K562 (cell line): ENCODE results near the gene DENND1A. TPM values are rescaled to one million over a fixed set of nuclear protein-coding genes. Genes with fewer than 3 reads are reported as not detected.

Experiments used
- ATAC-seq: fragments of 200-7000 bp; cut with Tn5 transposase; 3 replicates; pipeline ENCODE4 v1.9.1; 2020; ENCODE audit warnings: moderate library complexity
- BruUV-seq: library from RNA; stranded (reverse); fragments of 400-500 nt; replicated peaks from 2 replicates; lab custom pipeline; 2021; lab: Mats Ljungman, UMichigan
- CTCF ChIA-PET: fragments of 300-600 bp; formaldehyde crosslinking; extraction: SDS; loops from one replicate; lab custom pipeline; 2021; ENCODE audit warnings: low intra/inter-chr PET ratio; lab: Yijun Ruan, JAX
- POLR2A ChIA-PET: fragments of 300-600, 350-650 bp; sonication (Branson Sonifier 250); formaldehyde crosslinking; extraction: SDS; loops from one replicate; lab custom pipeline; 2021; ENCODE audit warnings: antibody characterized with exemption, inconsistent platforms; lab: Yijun Ruan, JAX
- DNase-seq, 4 experiments: peaks; one replicate each; pipeline versions ENCODE4 v3.0.0 to v3.0.0-alpha.2; 2011 to 2018; ENCODE audit warnings: low spot score in 3 of 4, mixed read lengths in 3 of 4; ENCODE audit errors: extremely low read depth in 1 of 4
- FAIRE-seq: peaks from 2 replicates; lab custom pipeline; 2011; peaks lifted over from hg19 to GRCh38; lab: Jason Lieb, UNC
- H2AFZ ChIP-seq: 2 replicates; pipeline ENCODE4 v1.6.0; 2011; ENCODE audit warnings: low read depth, low read length, control low read depth, inconsistent platforms
- H3K27ac ChIP-seq: fragments of 200-600 bp; 3 replicates; pipeline ENCODE4 v1.8.0; 2011; ENCODE audit warnings: low read depth, mild to moderate bottlenecking, control low read depth, inconsistent platforms, low read length, moderate library complexity, mixed read lengths; ENCODE audit errors: extremely low read depth
- H3K27me3 ChIP-seq, 2 experiments: fragments of 300-600 bp in 1 of 2; 2 replicates in 1 of 2; 3 replicates in 1 of 2; pipeline versions ENCODE4 v1.6.0 to v1.8.0; 2011; ENCODE audit warnings: inconsistent platforms in 2 of 2, low read length in 2 of 2, mild to moderate bottlenecking in 1 of 2, mixed read lengths in 1 of 2, moderate library complexity in 1 of 2; ENCODE audit not compliant: control insufficient read depth in 2 of 2, insufficient read depth in 2 of 2
- H3K36me3 ChIP-seq: fragments of 300-600 bp; 3 replicates; pipeline ENCODE4 v1.8.0; 2011; ENCODE audit warnings: mild to moderate bottlenecking, low read length, inconsistent platforms; ENCODE audit not compliant: control insufficient read depth, insufficient read depth
- H3K4me1 ChIP-seq, 2 experiments: fragments of 200-600 bp in 1 of 2; replicated peaks in 1 of 2; 2 replicates in 1 of 2; 3 replicates in 1 of 2; pipeline versions ENCODE4 v1.5.1 to v1.8.0; 2011; ENCODE audit warnings: inconsistent platforms in 2 of 2, low read length in 2 of 2, mild to moderate bottlenecking in 1 of 2, mixed read lengths in 1 of 2, moderate library complexity in 1 of 2; ENCODE audit not compliant: control insufficient read depth in 2 of 2, insufficient read depth in 2 of 2
- H3K4me2 ChIP-seq: 2 replicates; pipeline ENCODE4 v1.6.1; 2011; ENCODE audit warnings: low read length, control low read depth, inconsistent platforms, mixed read lengths; ENCODE audit not compliant: insufficient read depth
- H3K4me3 ChIP-seq: fragments of 200-600 bp; sonication (generic), shearing (Covaris generic); 2 replicates; pipeline ENCODE4 v1.5.1; 2016; ENCODE audit warnings: control low read depth, inconsistent platforms
- H3K79me2 ChIP-seq: fragments of 200-600 bp; 3 replicates; pipeline ENCODE4 v1.8.0; 2011; ENCODE audit warnings: low read length, inconsistent platforms; ENCODE audit not compliant: control insufficient read depth, insufficient read depth
- H3K9ac ChIP-seq, 2 experiments: 2 replicates each; pipeline versions ENCODE4 v1.6.0 to v1.6.1; 2011; ENCODE audit warnings: low read depth in 2 of 2, low read length in 2 of 2, control low read depth in 1 of 2, inconsistent platforms in 1 of 2, mild to moderate bottlenecking in 1 of 2, mixed read lengths in 1 of 2; ENCODE audit not compliant: insufficient read depth in 1 of 2
- H3K9me1 ChIP-seq: one replicate; pipeline ENCODE4 v1.6.0; 2011; ENCODE audit warnings: inconsistent platforms, mild to moderate bottlenecking, low read length, moderate library complexity; ENCODE audit not compliant: control insufficient read depth, insufficient read depth
- H3K9me3 ChIP-seq: replicated peaks from 2 replicates; pipeline ENCODE4 v1.5.1; 2011; ENCODE audit warnings: low read depth, low read length, inconsistent platforms; ENCODE audit not compliant: control insufficient read depth, insufficient read depth
- H4K20me1 ChIP-seq: replicated peaks from 2 replicates; pipeline ENCODE4 v1.6.1; 2011; ENCODE audit warnings: low read length, inconsistent platforms, mixed read lengths; ENCODE audit not compliant: control insufficient read depth, insufficient read depth
- CEBPG ChIP-seq, 3 experiments: fragments of 200-800 bp in 1 of 3; sonication (Bioruptor generic) in 1 of 3; sonication (generic) in 1 of 3; formaldehyde crosslinking in 1 of 3; IDR thresholded peaks in 2 of 3; conservative IDR thresholded peaks in 1 of 3; 2 replicates each; pipeline versions ENCODE4 v1.6.1 to v1.8.0; 2016 to 2022; ENCODE audit warnings: missing compliant biosample characterization in 2 of 3, missing genetic modification characterization in 2 of 3, mild to moderate bottlenecking in 1 of 3, missing genetic modification reagents in 1 of 3
- ELK1 ChIP-seq: sonication (generic); formaldehyde crosslinking; IDR thresholded peaks from 2 replicates; pipeline ENCODE4 v1.8.1; 2022; ENCODE audit warnings: missing genetic modification reagents
- EWSR1 ChIP-seq: fragments of 450-650 bp; IDR thresholded peaks from 2 replicates; pipeline ENCODE4 v1.6.1; 2018; ENCODE audit warnings: borderline replicate concordance, mild to moderate bottlenecking, low read depth, moderate library complexity; ENCODE audit not compliant: partially characterized antibody
- KAT2B ChIP-seq: IDR thresholded peaks from one replicate; pipeline ENCODE4 v1.6.1; 2012; ENCODE audit warnings: low read depth, mild to moderate bottlenecking, control low read depth, inconsistent platforms, low read length, moderate library complexity
- RBM22 ChIP-seq: fragments of 200-400 bp; formaldehyde crosslinking; IDR thresholded peaks from 2 replicates; pipeline ENCODE4 v1.6.1; 2018; ENCODE audit warnings: low read length, low read depth; ENCODE audit not compliant: poor library complexity, severe bottlenecking
- RFX5 ChIP-seq: IDR thresholded peaks from 2 replicates; pipeline ENCODE4 v1.6.1; 2011; ENCODE audit warnings: low read depth, mild to moderate bottlenecking, improper control_type of control experiment, low read length
- SNAPC5 ChIP-seq: fragments of 250-450 bp; sonication (Bioruptor Pico); IDR thresholded peaks from 2 replicates; pipeline ENCODE4 v1.8.0; 2021; ENCODE audit warnings: moderate library complexity, mild to moderate bottlenecking, inconsistent platforms
- SPI1 ChIP-seq: IDR thresholded peaks from 2 replicates; pipeline ENCODE4 v1.6.1; 2011; ENCODE audit warnings: low read depth, low read length, control low read depth, borderline replicate concordance
- TAF7 ChIP-seq: fragments of 450-650 bp; IDR thresholded peaks from 2 replicates; pipeline ENCODE4 v1.6.1; 2016; ENCODE audit warnings: missing genetic modification characterization, missing compliant biosample characterization
- U2AF2 ChIP-seq: fragments of 200-400 bp; formaldehyde crosslinking; optimal IDR thresholded peaks from 2 replicates; pipeline ENCODE3; 2017; ENCODE audit warnings: low read depth, mild to moderate bottlenecking, low read length
- ZNF76 ChIP-seq: fragments of 250-450 bp; sonication (Bioruptor Pico); IDR thresholded peaks from 2 replicates; pipeline ENCODE4 v1.4.0; 2020; ENCODE audit warnings: mild to moderate bottlenecking, moderate library complexity, borderline replicate concordance
- ZNF764 ChIP-seq: fragments of 250-450 bp; sonication (Bioruptor Pico); IDR thresholded peaks from 2 replicates; pipeline ENCODE4 v1.4.0; 2020; ENCODE audit warnings: low read depth, mild to moderate bottlenecking, moderate library complexity
- WGBS: fragments of 100-300 bp; shearing (Covaris generic); methylation state at CpG from one replicate; pipeline ENCODE4 v1.1.6; 2016; ENCODE audit warnings: low coverage, mixed read lengths; ENCODE audit not compliant: insufficient coverage; ENCODE audit errors: missing lambda C conversion rate; 5-methylcytosine and 5-hydroxymethylcytosine counted together
- in situ Hi-C: fragments of 300-500 bp; cut with MboI; formaldehyde crosslinking; loops from 4 replicates; pipeline ENCODE4 v1.15.0; 2018; ENCODE audit warnings: inconsistent platforms, mixed read lengths
- intact Hi-C: fragments of 100-400 bp; cut with micrococcal nuclease; formaldehyde crosslinking; loops from 2 replicates; pipeline ENCODE4 v1.14.2; 2022
- polyA plus RNA-seq, 8 experiments: library from polyadenylated mRNA; depleted of rRNA in 4 of 8; stranded (reverse) in 5 of 8; unstranded in 3 of 8; fragments of >200 nt; fragmentation: Nextera tagmentation in 2 of 8; fragmentation: Illumina TruSeq in 1 of 8; extraction: Ambion mirVana in 2 of 8; extraction: Trizol in 1 of 8; gene quantifications; 2 replicates each; pipeline versions ENCODE4 v1.2.1 to v1.2.3, GENCODE V29; 2011 to 2014; ENCODE audit warnings: inconsistent platforms in 1 of 8, missing spikeins in 1 of 8
- total RNA-seq, 7 experiments: library from RNA; depleted of rRNA in 6 of 7; stranded (reverse); fragments of >200 nt in 6 of 7; fragmentation: Illumina TruSeq in 2 of 7; extraction: Trizol in 2 of 7; gene quantifications; 2 replicates each; pipeline versions ENCODE4 v1.2.1 to v1.2.3, GENCODE V29; 2011 to 2021; ENCODE audit warnings: low replicate concordance in 1 of 7
- TF ChIP-seq, protein P1 (sequence below), 2 experiments: IDR thresholded peaks; 2 replicates each; pipeline ENCODE4 v1.6.1; 2011; ENCODE audit warnings: borderline replicate concordance in 1 of 2, control low read depth in 1 of 2, low read depth in 1 of 2, low read length in 1 of 2, mild to moderate bottlenecking in 1 of 2, mixed read lengths in 1 of 2, moderate library complexity in 1 of 2; ENCODE audit not compliant: insufficient read depth in 1 of 2, insufficient read length in 1 of 2, poor library complexity in 1 of 2, severe bottlenecking in 1 of 2; ENCODE audit errors: extremely low read depth in 1 of 2
- TF ChIP-seq, protein P2 (sequence below), 2 experiments: fragments of 450-650 bp; conservative IDR thresholded peaks; 2 replicates each; pipeline ENCODE4 v1.6.1; 2017; ENCODE audit warnings: mild to moderate bottlenecking in 2 of 2, moderate library complexity in 2 of 2

Gene DENND1A
- total and polyA plus RNA-seq, 9 of the 15 experiments (the other 6 are each of a cell fraction or from before 2014, with no cell fraction given), result 7.6 to 29.5 (median 15.7) TPM

DNA sequence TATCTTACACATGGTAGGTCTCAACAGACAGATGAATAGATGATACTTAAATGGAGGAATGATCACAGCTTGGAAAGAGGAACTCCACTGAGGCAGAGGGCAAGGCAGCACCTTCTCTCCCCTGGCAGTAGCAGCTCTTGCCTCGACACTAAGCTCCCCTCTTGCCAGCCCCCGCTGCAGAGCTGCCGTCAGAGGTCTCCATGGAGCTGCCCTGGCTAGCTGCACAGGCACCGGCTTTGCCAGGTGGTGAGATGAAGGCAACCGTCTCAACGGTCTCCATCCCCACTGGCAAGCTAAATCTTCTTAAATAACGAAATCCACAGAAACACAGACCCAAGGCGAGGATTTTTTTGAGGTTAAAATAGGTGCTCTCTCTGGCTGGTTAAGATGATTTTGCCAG lies 492.7 kb downstream of the DENND1A start:
- WGBS, result 87% methylated on average over 8 of the region's 8 CpGs
- Histone ChIP-seq H3K4me3 (no peak overlapping the region), H3K27me3 (no peaks in the 10 kb centered on the region), H3K9ac (no peak overlapping the region), H2AFZ (no peak overlapping the region), H3K9me3 (no peaks in the 10 kb centered on the region), H3K36me3 (no peaks in the 10 kb centered on the region), H3K79me2 (no peaks in the 10 kb centered on the region), H3K9me1 (no peaks in the 10 kb centered on the region), H3K4me1 (peaks cover 0 to 3% of the 10 kb centered on the region in 2 experiments; a peak in 4 of 5 replicates), H4K20me1 (peaks cover 2% of the 10 kb centered on the region), H3K4me2 (no peak overlapping the region), H3K27ac (no peak overlapping the region)
- no peak for DNase-seq
- in situ Hi-C loops (no loop called here), intact Hi-C loops (no loop called here)
- no peak for FAIRE-seq
- CTCF ChIA-PET, result no interaction called here
- BruUV-seq, result no TSS peak
- POLR2A ChIA-PET, result interaction anchor here (2.2 kb wide), 1 partner anchor 10 kb away, joined by 9 read pairs; no protein-coding TSS in a partner anchor
- no peak for ATAC-seq
- no peak for TF ChIP-seq ZNF76
- TF ChIP-seq SPI1, result no peak
- no peak for TF ChIP-seq U2AF2
- no peak for TF ChIP-seq RFX5
- TF ChIP-seq, protein P1, sequence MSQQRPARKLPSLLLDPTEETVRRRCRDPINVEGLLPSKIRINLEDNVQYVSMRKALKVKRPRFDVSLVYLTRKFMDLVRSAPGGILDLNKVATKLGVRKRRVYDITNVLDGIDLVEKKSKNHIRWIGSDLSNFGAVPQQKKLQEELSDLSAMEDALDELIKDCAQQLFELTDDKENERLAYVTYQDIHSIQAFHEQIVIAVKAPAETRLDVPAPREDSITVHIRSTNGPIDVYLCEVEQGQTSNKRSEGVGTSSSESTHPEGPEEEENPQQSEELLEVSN (IDR thresholded peaks at IDR 0.05; ENCODE audit: borderline replicate concordance in 1 of 2, extremely low read depth in 1 of 2, insufficient read depth in 1 of 2, insufficient read length in 1 of 2, low read depth in 1 of 2, low read length in 1 of 2, poor library complexity in 1 of 2, severe bottlenecking in 1 of 2), result no peak
- TF ChIP-seq CEBPG (CRISPR knock-in tag; IDR thresholded peaks at IDR 0.05), result no peak
- no peak for TF ChIP-seq CEBPG (tag; conservative IDR thresholded peaks at IDR 0.05 in 1 of 2, IDR thresholded peaks at IDR 0.05 in 1 of 2)
- TF ChIP-seq TAF7 (tag), result no peak
- no peak for TF ChIP-seq SNAPC5 (CRISPR knock-in tag)
- no peak for TF ChIP-seq RBM22
- TF ChIP-seq ELK1, result no peak
- TF ChIP-seq, protein P2, sequence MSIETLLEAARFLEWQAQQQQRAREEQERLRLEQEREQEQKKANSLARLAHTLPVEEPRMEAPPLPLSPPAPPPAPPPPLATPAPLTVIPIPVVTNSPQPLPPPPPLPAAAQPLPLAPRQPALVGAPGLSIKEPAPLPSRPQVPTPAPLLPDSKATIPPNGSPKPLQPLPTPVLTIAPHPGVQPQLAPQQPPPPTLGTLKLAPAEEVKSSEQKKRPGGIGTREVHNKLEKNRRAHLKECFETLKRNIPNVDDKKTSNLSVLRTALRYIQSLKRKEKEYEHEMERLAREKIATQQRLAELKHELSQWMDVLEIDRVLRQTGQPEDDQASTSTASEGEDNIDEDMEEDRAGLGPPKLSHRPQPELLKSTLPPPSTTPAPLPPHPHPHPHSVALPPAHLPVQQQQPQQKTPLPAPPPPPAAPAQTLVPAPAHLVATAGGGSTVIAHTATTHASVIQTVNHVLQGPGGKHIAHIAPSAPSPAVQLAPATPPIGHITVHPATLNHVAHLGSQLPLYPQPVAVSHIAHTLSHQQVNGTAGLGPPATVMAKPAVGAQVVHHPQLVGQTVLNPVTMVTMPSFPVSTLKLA (conservative IDR thresholded peaks at IDR 0.05), result no peak
- TF ChIP-seq ZNF764 (CRISPR knock-in tag), result no peak
- TF ChIP-seq KAT2B, result no peak
- TF ChIP-seq EWSR1, result no peak
